Mesenteric fat pad (tissue), 1 donor: ENCODE measurements around the gene CAMKMT. TPM values are rescaled to one million over a fixed set of nuclear protein-coding genes. Genes with fewer than 3 reads are reported as not detected.

Source experiments
- DNase-seq: peaks from one replicate; pipeline ENCODE4 v3.0.0-alpha.2; 2020; ENCODE audit warnings: low spot score
- total RNA-seq: library from RNA; stranded (reverse); fragmentation: NEBNext Ultra II Directional; extraction: Animal tissue kit (Norgen Biotek cat#: 25700); gene quantifications from one replicate; pipeline ENCODE4 v1.2.1, GENCODE V29; 2021
- donor health status: DM: yes; HTN: yes; CAD: no.

The CAMKMT gene
- total RNA-seq, 1 donor from 2014 or later: 10.2 TPM

DNA sequence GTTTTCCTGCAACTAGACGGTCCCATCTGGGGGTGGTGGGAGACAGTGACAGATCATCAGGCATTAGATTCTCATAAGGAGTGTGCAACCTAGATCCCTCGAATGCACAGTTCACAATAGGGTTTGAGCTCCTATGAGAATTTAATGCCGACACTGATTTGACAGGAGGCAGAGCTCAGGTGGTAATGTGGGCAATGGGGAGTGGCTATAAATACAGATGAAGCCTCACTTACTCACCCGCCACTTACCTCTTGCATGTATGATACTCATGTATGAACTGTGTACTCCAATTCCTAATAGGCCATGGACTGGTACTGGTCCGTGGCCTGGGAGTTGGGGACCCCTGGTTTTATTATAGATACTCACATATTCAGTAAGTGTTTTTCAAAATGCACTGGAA, 457.3 kb downstream of the CAMKMT start:
- no peak for DNase-seq

DNA sequence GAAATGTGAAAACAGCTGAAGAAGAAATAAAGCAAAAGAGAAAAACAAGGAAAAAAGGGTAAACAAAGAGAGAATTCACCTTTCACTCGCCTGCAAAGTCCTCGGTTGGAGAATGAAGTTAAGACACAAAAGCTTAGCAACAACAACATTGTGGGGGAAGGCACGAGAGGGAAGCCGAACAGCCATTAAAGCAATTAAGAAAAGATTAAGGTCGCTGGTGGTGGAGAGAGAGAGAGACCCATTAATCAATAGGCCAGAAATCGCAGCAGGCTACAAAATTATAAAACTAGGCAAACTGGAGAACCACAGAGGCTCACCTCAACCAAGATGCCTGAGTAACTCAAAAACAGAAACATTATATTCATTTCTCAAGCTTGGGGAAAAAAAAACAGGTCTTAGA, 459.8 kb downstream of the CAMKMT start:
- no peak for DNase-seq

DNA sequence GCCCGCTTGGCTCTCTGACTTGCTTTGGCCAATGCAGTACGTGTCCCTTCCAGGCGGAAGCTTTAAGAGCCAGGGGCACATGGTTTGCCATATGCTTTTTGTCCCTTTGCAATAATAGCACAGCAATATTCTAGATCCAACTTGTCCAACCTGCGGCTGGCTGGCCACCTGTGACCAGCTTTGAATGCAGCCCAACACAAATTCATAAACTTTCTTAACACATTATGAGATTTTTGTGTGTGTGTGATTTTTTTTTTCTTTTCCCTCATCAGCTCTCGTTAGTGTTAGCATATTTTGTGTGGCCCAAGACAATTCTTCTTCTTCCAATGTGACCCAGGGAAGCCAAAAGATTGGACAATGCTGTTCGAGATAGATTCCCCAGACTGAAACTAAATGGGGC, 460.4 kb downstream of the CAMKMT start:
- DNase-seq: no peak

Other genes starting within 250 kb of the CAMKMT start
- gene PPM1B, start 193.1 kb upstream of the CAMKMT start, total RNA-seq: 66.8 TPM
- gene SLC3A1, start 86.5 kb upstream of the CAMKMT start, total RNA-seq: 0.19 TPM
- gene PREPL, start 453 bp upstream of the CAMKMT start, total RNA-seq: 28.9 TPM